Kidney epithelial cell (primary cell): ENCODE results near the gene FAM114A2. TPM values are rescaled to one million over a fixed set of nuclear protein-coding genes. Genes with fewer than 3 reads are reported as not detected.

ENCODE experiments used
- DNase-seq: peaks from one replicate; pipeline ENCODE4 v3.0.0-alpha.2; 2010; ENCODE audit warnings: low read depth
- H3K27me3 ChIP-seq: 2 replicates; pipeline ENCODE4 v1.6.0; 2011; ENCODE audit warnings: low read length; ENCODE audit not compliant: control insufficient read depth, insufficient read depth
- H3K36me3 ChIP-seq: 2 replicates; pipeline ENCODE4 v1.5.1; 2011; ENCODE audit warnings: low read length; ENCODE audit not compliant: control insufficient read depth, insufficient read depth
- H3K4me3 ChIP-seq: 2 replicates; pipeline ENCODE4 v1.5.1; 2011; ENCODE audit warnings: low read depth, mild to moderate bottlenecking, control low read depth, low read length
- total RNA-seq: library from RNA; depleted of rRNA; stranded (reverse); fragments of >200 nt; gene quantifications from 2 replicates; pipeline ENCODE4 v1.2.3, GENCODE V29; 2015
- TF ChIP-seq, protein P1 (sequence below): IDR thresholded peaks from 2 replicates; pipeline ENCODE4 v1.5.1; 2011; ENCODE audit warnings: mild to moderate bottlenecking, moderate library complexity, low read length, control low read depth, inconsistent platforms; ENCODE audit not compliant: insufficient read depth, poor library complexity, severe bottlenecking

Gene FAM114A2
- total RNA-seq, 1 donor from 2014 or later = 14.5 TPM

DNA sequence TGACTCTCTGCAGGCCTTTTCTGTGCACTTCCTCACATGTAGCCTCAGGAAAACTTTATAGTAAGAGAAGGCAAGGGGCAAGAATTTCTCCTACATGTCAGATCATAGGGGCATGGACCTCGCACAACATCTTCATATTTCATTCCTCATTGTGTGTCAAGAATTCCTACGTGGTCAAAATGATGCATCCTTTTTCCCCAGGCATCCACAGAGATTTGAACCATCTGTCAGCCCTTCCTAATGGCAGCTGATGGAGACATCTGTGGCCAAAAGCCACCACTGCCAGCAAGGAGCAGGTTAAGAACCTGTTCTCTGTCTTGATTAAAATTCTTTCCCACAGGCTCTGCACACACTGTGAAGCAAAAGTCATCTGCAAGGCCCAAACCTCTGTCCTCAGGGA is 42.5 kb upstream of the FAM114A2 start:
- H3K27me3 ChIP-seq = no peaks in the 10 kb centered on the region
- TF ChIP-seq, protein P1, sequence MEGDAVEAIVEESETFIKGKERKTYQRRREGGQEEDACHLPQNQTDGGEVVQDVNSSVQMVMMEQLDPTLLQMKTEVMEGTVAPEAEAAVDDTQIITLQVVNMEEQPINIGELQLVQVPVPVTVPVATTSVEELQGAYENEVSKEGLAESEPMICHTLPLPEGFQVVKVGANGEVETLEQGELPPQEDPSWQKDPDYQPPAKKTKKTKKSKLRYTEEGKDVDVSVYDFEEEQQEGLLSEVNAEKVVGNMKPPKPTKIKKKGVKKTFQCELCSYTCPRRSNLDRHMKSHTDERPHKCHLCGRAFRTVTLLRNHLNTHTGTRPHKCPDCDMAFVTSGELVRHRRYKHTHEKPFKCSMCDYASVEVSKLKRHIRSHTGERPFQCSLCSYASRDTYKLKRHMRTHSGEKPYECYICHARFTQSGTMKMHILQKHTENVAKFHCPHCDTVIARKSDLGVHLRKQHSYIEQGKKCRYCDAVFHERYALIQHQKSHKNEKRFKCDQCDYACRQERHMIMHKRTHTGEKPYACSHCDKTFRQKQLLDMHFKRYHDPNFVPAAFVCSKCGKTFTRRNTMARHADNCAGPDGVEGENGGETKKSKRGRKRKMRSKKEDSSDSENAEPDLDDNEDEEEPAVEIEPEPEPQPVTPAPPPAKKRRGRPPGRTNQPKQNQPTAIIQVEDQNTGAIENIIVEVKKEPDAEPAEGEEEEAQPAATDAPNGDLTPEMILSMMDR = no peak
- no peaks in the 10 kb centered on the region for H3K36me3 ChIP-seq
- no peak for DNase-seq
- H3K4me3 ChIP-seq = no peak overlapping the region

DNA sequence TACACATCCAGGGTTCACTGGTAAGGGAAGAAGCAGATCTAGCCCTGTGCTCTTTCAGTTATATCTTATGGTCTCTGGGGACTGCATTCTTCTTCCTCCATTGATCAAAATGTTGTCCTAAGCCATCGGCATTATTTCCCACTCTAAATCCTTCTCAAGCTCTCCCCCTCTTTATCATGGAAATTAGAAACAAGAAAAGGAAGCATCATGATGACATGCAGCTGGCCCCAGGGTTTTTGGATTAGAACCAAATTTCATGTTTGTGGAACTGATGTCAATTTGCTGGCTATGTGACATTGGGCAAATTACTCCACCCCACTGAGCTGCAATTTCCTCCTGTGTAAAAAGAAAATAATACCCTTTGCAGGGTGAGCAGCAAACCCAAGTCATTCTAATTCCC is 39.6 kb upstream of the FAM114A2 start:
- no peak for DNase-seq
- Histone ChIP-seq H3K36me3 (no peaks in the 10 kb centered on the region), H3K4me3 (no peak overlapping the region), H3K27me3 (no peaks in the 10 kb centered on the region)
- TF ChIP-seq, protein P1 = no peak

DNA sequence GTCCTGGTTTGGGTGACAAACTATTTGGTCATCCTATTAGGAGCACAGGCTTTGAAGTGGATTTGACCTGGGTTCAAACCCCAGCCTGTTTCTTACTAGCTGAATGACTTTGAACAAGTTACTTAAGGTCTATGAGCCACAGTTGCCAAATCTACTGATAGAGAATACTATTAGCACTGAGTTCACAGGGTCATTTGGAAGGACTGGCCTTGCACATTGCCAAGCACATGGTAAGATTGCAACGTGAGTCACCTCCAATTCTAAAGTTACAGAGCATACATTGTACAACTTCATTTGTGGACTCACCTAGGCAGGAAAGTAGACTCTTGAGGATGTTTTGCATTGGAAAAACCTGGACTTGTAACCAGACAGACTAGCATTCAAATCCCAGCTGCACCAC is 39.0 kb upstream of the FAM114A2 start:
- TF ChIP-seq, protein P1 = no peak
- DNase-seq = no peak
- H3K27me3 ChIP-seq = no peaks in the 10 kb centered on the region
- H3K4me3 ChIP-seq = no peak overlapping the region
- no peaks in the 10 kb centered on the region for H3K36me3 ChIP-seq

DNA sequence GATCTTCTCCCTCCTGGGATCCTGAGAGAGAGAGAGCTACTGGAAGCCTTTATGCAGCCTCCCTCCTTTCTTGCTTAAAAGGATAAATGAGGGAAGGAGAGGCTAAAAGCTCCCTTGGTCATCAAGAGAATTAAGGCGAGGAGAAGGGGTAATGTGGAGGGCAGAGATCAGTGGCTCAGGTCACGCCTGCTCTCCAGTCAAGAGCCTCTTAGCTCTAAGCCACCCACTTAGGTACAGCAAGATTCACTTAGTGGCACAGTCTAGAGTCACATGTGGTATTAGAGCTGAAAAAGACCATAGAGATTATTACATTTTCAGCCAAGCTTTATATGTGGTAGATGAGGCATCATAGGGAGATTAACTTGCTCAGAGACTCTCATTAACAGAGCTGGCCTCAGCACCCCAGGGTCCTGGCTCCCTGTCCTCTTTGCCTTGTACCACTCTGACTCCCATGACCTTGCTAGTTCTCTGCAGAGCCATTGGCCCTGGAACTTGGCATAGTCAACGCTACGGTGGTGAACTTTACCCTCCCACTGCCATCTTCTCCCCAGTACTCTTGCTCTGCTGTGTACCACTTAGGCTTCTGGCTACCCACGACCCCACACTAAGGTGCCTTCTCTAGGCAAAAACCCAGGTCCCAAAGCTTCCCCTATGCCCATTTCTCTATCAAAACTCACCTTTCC is 37.7 kb upstream of the FAM114A2 start:
- Histone ChIP-seq H3K27me3 (no peaks in the 10 kb centered on the region), H3K36me3 (no peaks in the 10 kb centered on the region), H3K4me3 (no peak overlapping the region)
- TF ChIP-seq, protein P1 = no peak
- no peak for DNase-seq

DNA sequence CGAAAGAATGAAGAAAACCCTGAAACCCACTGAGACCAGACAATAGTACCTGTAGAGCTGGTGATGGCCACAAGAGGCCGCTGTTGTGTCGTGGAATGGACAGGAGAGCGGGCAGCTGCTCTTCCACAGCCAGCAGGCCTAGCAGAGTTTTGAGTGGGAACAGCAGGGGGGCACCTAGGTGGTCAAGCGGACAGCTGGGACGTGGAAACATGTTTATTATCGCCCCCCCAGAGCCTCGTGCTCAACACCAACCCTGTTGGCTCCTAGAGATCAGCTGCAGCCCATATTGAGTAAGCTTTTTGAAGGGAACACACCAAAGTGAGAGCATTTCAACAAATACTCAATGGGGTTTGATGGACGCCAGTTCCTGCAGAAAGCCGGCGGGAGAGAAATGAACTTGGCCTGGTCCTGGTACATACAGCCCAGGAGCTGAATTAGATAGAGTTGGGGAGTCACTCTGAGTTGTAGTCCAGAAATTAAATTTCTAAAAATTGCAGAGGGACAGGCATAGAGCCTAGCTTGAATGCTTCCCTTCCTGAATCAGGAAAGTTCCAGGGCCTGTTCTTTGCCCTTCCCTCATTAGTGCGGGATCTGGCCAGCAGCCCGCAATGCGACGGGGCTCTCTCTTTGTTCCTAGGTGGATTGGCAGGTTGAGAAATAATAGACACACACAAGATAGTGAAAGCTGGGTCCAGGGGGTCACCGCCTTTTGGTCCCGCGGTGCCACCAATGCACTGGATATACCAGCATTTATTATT is 33.9 kb upstream of the FAM114A2 start:
- Histone ChIP-seq H3K36me3 (no peaks in the 10 kb centered on the region), H3K27me3 (no peaks in the 10 kb centered on the region), H3K4me3 (no peak overlapping the region)
- TF ChIP-seq, protein P1 = peak; percentile 88
- DNase-seq = no peak
